PC-9 (cell line): ENCODE data around the gene ACACA. TPM values are rescaled to one million over a fixed set of nuclear protein-coding genes. Genes with fewer than 3 reads are reported as not detected.
A peak's percentile ranks its signal among the peaks of the same experiment; 100 is the strongest.

Experiments
- BruUV-seq: library from RNA; stranded (reverse); fragments of 400-500 nt; replicated peaks from 2 replicates; lab custom pipeline; 2021; lab: Mats Ljungman, UMichigan
- CTCF ChIA-PET: fragments of 300-600 bp; sonication (Branson Sonifier 250); formaldehyde crosslinking; loops from one replicate; lab custom pipeline; 2022; ENCODE audit warnings: antibody characterized with exemption; lab: Charles Lee
- POLR2A ChIA-PET: fragments of 300-600 bp; sonication (Branson Sonifier 250); formaldehyde crosslinking; loops from one replicate; lab custom pipeline; 2022; ENCODE audit warnings: antibody characterized with exemption; ENCODE audit not compliant: unreplicated experiment; lab: Charles Lee
- DNase-seq, 2 experiments: peaks; one replicate each; pipeline versions ENCODE4 v3.0.0 to v3.0.0-alpha.2; 2015 to 2022; ENCODE audit warnings: mixed read lengths in 1 of 2
- H2AFZ ChIP-seq: fragments of 200-600 bp; sonication (generic); 2 replicates; pipeline ENCODE4 v1.8.1; 2017; ENCODE audit warnings: antibody characterized with exemption
- H3F3A ChIP-seq: fragments of 200-600 bp; sonication (generic); 2 replicates; pipeline ENCODE4 v1.8.1; 2017; ENCODE audit warnings: antibody characterized with exemption, mild to moderate bottlenecking, low read depth; ENCODE audit not compliant: insufficient read depth
- H3K27ac ChIP-seq: fragments of 200-600 bp; sonication (generic); 2 replicates; pipeline ENCODE4 v1.6.1; 2016; ENCODE audit warnings: mixed run types
- H3K27me3 ChIP-seq: fragments of 200-600 bp; sonication (generic); 2 replicates; pipeline ENCODE4 v1.6.1; 2016; ENCODE audit warnings: low read depth, mixed run types; ENCODE audit not compliant: insufficient read depth
- H3K36me3 ChIP-seq: fragments of 200-600 bp; sonication (generic); 2 replicates; pipeline ENCODE4 v1.6.1; 2016; ENCODE audit warnings: low read depth, mixed run types
- H3K4me1 ChIP-seq: fragments of 200-600 bp; sonication (generic); replicated peaks from 2 replicates; pipeline ENCODE4 v1.6.1; 2016; ENCODE audit warnings: mixed run types; ENCODE audit not compliant: insufficient read depth
- H3K4me2 ChIP-seq: fragments of 200-600 bp; sonication (generic); 2 replicates; pipeline ENCODE4 v1.6.1; 2017; ENCODE audit warnings: mixed run types
- H3K4me3 ChIP-seq: fragments of 200-600 bp; sonication (generic); 2 replicates; pipeline ENCODE4 v1.6.1; 2016; ENCODE audit warnings: mixed run types
- H3K79me2 ChIP-seq: fragments of 200-600 bp; sonication (generic); 2 replicates; pipeline ENCODE4 v1.6.1; 2017; ENCODE audit warnings: low read depth, mixed run types
- H3K9me2 ChIP-seq: fragments of 200-600 bp; sonication (generic); 2 replicates; pipeline ENCODE4 v1.8.1; 2017; ENCODE audit warnings: mild to moderate bottlenecking; ENCODE audit not compliant: insufficient read depth
- H3K9me3 ChIP-seq: fragments of 200-600 bp; sonication (generic); 2 replicates; pipeline ENCODE4 v1.8.1; 2016; ENCODE audit warnings: low read depth; ENCODE audit not compliant: insufficient read depth
- H4K20me1 ChIP-seq: fragments of 200-600 bp; sonication (generic); 2 replicates; pipeline ENCODE4 v1.8.1; 2017; ENCODE audit not compliant: insufficient read depth
- CTCF ChIP-seq: fragments of 200-600 bp; sonication (generic); conservative IDR thresholded peaks from 2 replicates; pipeline ENCODE4 v1.6.1; 2017; ENCODE audit warnings: mixed run types, antibody characterized with exemption, mild to moderate bottlenecking, moderate library complexity
- EZH2 ChIP-seq: fragments of 200-600 bp; sonication (generic); IDR thresholded peaks from 2 replicates; pipeline ENCODE4 v1.8.0; 2017; ENCODE audit warnings: antibody characterized with exemption, low read depth
- intact Hi-C: fragments of 100-400 bp; cut with micrococcal nuclease; formaldehyde crosslinking; loops from one replicate; pipeline ENCODE4 v1.10.0; 2022; ENCODE audit not compliant: unreplicated experiment
- total RNA-seq: library from RNA; stranded (reverse); gene quantifications from 2 replicates; pipeline ENCODE4 v1.2.3, GENCODE V29; 2021

Gene ACACA
- total RNA-seq, 1 experiment from 2014 or later, result 185 TPM

- H3K4me2 ChIP-seq, result no peak overlapping the region
- peaks cover 85% of the 10 kb centered on the region for H3K79me2 ChIP-seq
- no peaks in the 10 kb centered on the region for H3K9me3 ChIP-seq
- H3K9me2 ChIP-seq, result no peaks in the 10 kb centered on the region
- H3K4me3 ChIP-seq, result no peak overlapping the region
- no TSS peak for BruUV-seq
- H3F3A ChIP-seq, result peaks cover 25% of the 10 kb centered on the region; the same call in 1 of the 2 replicates
- no peak overlapping the region for H2AFZ ChIP-seq
- POLR2A ChIA-PET, result no interaction called here
- peak overlapping the region; percentile 9; the same call in 1 of the 2 replicates for H3K27ac ChIP-seq
- peaks cover 7% of the 10 kb centered on the region; the same call in 1 of the 2 replicates for H3K4me1 ChIP-seq
- TF ChIP-seq EZH2 (no peak), CTCF (no peak)
- DNase-seq, result no peak
- H4K20me1 ChIP-seq, result peaks cover 43% of the 10 kb centered on the region
- CTCF ChIA-PET, result no interaction called here
- H3K36me3 ChIP-seq, result 0 out of 2 replicates have a peak, but pooled peaks cover 10% of the 10 kb centered on the region
- no peaks in the 10 kb centered on the region for H3K27me3 ChIP-seq
- intact Hi-C loops, result no loop called here
Measured at GRCh38 chr17:37292429-37293139, 114.1 kb downstream of the ACACA start.

GRCh38 chr17:37291351-37291750 lies 115.3 kb downstream of the ACACA start:
- peaks cover 87% of the 10 kb centered on the region for H3K79me2 ChIP-seq
- H3K27me3 ChIP-seq, result no peaks in the 10 kb centered on the region
- POLR2A ChIA-PET, result interaction anchor here (0.7 kb wide), 2 partner anchors 55 to 158 kb away, joined by 3 to 5 read pairs; no protein-coding TSS in a partner anchor
- peaks cover 43% of the 10 kb centered on the region for H4K20me1 ChIP-seq
- no peak overlapping the region for H2AFZ ChIP-seq
- CTCF ChIA-PET, result no interaction called here
- 0 out of 2 replicates have a peak, but pooled peaks cover 10% of the 10 kb centered on the region for H3K36me3 ChIP-seq
- H3K4me1 ChIP-seq, result peaks cover 7% of the 10 kb centered on the region; the same call in 1 of the 2 replicates
- BruUV-seq, result no TSS peak
- no peak overlapping the region for H3K27ac ChIP-seq
- DNase-seq, result no peak
- H3F3A ChIP-seq, result peaks cover 21% of the 10 kb centered on the region; the same call in 1 of the 2 replicates
- TF ChIP-seq EZH2, result no peak
- TF ChIP-seq CTCF, result no peak
- H3K4me3 ChIP-seq, result no peak overlapping the region
- no peaks in the 10 kb centered on the region for H3K9me3 ChIP-seq
- no peaks in the 10 kb centered on the region for H3K9me2 ChIP-seq
- H3K4me2 ChIP-seq, result no peak overlapping the region
- intact Hi-C loops, result no loop called here

GRCh38 chr17:37286430-37286829 lies 120.2 kb downstream of the ACACA start:
- CTCF ChIA-PET, result interaction anchor here (0.6 kb wide), 2 partner anchors 8 to 39 kb away, joined by 3 to 16 read pairs; no protein-coding TSS in a partner anchor
- Histone ChIP-seq H3K9me2 (no peaks in the 10 kb centered on the region), H3K27ac (no peak overlapping the region), H4K20me1 (peaks cover 21% of the 10 kb centered on the region), H3K4me1 (no peaks in the 10 kb centered on the region), H3K79me2 (peaks cover 64% of the 10 kb centered on the region), H3K4me2 (no peak overlapping the region), H3K27me3 (no peaks in the 10 kb centered on the region), H3F3A (peaks cover 20% of the 10 kb centered on the region; the same call in 1 of the 2 replicates), H2AFZ (no peak overlapping the region), H3K9me3 (no peaks in the 10 kb centered on the region), H3K4me3 (no peak overlapping the region), H3K36me3 (peaks cover 32% of the 10 kb centered on the region)
- BruUV-seq, result no TSS peak
- intact Hi-C loops, result no loop called here
- POLR2A ChIA-PET, result no interaction called here
- TF ChIP-seq CTCF (no peak), EZH2 (no peak)
- DNase-seq, result no peak
